Measurements from ENCODE around the gene VWA5A.

GRCh38 chr11:124075492-124075840 is 39.8 kb upstream of the VWA5A start:
- TF ChIP-seq, protein P1, sequence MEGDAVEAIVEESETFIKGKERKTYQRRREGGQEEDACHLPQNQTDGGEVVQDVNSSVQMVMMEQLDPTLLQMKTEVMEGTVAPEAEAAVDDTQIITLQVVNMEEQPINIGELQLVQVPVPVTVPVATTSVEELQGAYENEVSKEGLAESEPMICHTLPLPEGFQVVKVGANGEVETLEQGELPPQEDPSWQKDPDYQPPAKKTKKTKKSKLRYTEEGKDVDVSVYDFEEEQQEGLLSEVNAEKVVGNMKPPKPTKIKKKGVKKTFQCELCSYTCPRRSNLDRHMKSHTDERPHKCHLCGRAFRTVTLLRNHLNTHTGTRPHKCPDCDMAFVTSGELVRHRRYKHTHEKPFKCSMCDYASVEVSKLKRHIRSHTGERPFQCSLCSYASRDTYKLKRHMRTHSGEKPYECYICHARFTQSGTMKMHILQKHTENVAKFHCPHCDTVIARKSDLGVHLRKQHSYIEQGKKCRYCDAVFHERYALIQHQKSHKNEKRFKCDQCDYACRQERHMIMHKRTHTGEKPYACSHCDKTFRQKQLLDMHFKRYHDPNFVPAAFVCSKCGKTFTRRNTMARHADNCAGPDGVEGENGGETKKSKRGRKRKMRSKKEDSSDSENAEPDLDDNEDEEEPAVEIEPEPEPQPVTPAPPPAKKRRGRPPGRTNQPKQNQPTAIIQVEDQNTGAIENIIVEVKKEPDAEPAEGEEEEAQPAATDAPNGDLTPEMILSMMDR (IDR thresholded peaks at IDR 0.05): no peak
- TF ChIP-seq POLR2A (IDR thresholded peaks at IDR 0.05): no peak
